Sigmoid colon (tissue), 7 donors: ENCODE measurements around the gene SDR39U1. TPM values are rescaled to one million over a fixed set of nuclear protein-coding genes. Genes with fewer than 3 reads are reported as not detected.

Source experiments
- DNase-seq: peaks from one replicate; pipeline ENCODE4 v3.0.0-alpha.2; 2019
- H3K27ac ChIP-seq, 4 donors: fragments of 200-600 bp; sonication (generic); one replicate each; pipeline ENCODE4 v1.5.1; 2016 to 2019; ENCODE audit warnings: mild to moderate bottlenecking in 1 of 4
- H3K27me3 ChIP-seq, 3 donors: fragments of 200-600 bp; sonication (generic); one replicate each; pipeline ENCODE4 v1.5.1; 2019; ENCODE audit warnings: mild to moderate bottlenecking in 1 of 3
- H3K36me3 ChIP-seq, 4 donors: fragments of 200-600 bp; sonication (generic); one replicate each; pipeline ENCODE4 v1.5.1; 2016 to 2019
- H3K4me1 ChIP-seq, 4 donors: fragments of 200-600 bp; sonication (generic); one replicate each; pipeline ENCODE4 v1.5.1; 2017 to 2019
- H3K4me3 ChIP-seq, 4 donors: fragments of 200-600 bp; sonication (generic); one replicate each; pipeline ENCODE4 v1.5.1; 2017 to 2019; ENCODE audit warnings: mild to moderate bottlenecking in 2 of 4, moderate library complexity in 1 of 4
- H3K9me3 ChIP-seq, 4 donors: fragments of 200-600 bp in 3 of 4; sonication (generic) in 3 of 4; one replicate each; pipeline versions ENCODE4 v1.5.1 to v1.6.1; 2013 to 2019
- EP300 ChIP-seq, 4 donors: sonication (generic); formaldehyde crosslinking; IDR thresholded peaks; one replicate each; pipeline ENCODE4 v1.6.1; 2017; ENCODE audit warnings: antibody characterized with exemption in 4 of 4
- POLR2A ChIP-seq, 2 donors: fragments of 450-650 bp; IDR thresholded peaks; one replicate each; pipeline ENCODE4 v1.6.1; 2016; ENCODE audit warnings: antibody characterized with exemption in 2 of 2, mild to moderate bottlenecking in 2 of 2, moderate library complexity in 2 of 2
- POLR2AphosphoS5 ChIP-seq, 4 donors: sonication (generic); formaldehyde crosslinking; IDR thresholded peaks; one replicate each; pipeline ENCODE4 v1.6.1; 2017; ENCODE audit warnings: antibody characterized with exemption in 4 of 4
- WGBS, 2 donors: extraction: QIAGEN DNeasy Blood & Tissue Kit; methylation state at CpG; one replicate each; pipeline ENCODE4 v1.1.7; 2013; 5-methylcytosine and 5-hydroxymethylcytosine counted together
- intact Hi-C: fragments of 100-400 bp; cut with DNase I; formaldehyde crosslinking; loops from one replicate; pipeline ENCODE4 v1.15.1; 2023
- polyA plus RNA-seq, 3 donors: library from polyadenylated mRNA; stranded (reverse); fragments of 200-250 nt; gene quantifications; one replicate each; pipeline ENCODE4 v1.2.3, GENCODE V29; 2013
- total RNA-seq, 4 donors: library from RNA; depleted of rRNA; stranded (reverse); fragments of >200 nt; gene quantifications; one replicate each; pipeline ENCODE4 v1.1.0, GENCODE V29; 2016
- TF ChIP-seq, protein P1 (sequence below), 4 experiments: fragments of 450-650 bp in 3 of 4; fragments of 200-600 bp in 1 of 4; IDR thresholded peaks; one replicate each; pipeline ENCODE4 v1.5.1; 2016 to 2019; ENCODE audit warnings: antibody characterized with exemption in 4 of 4, mild to moderate bottlenecking in 3 of 4, moderate library complexity in 2 of 4
- donor health status: healthy with polysubstance abuse.
- donor health status: Bipolar disorder and iron deficiency.
- donor health status: healthy.

The SDR39U1 gene
- total and polyA plus RNA-seq, 7 donors = 30.3 to 57.3 (median 35.4) TPM

GRCh38 chr14:24435192-24435810 is 7.3 kb downstream of the SDR39U1 start:
- TF ChIP-seq EP300 (IDR thresholded peaks at IDR 0.05) (no peak), POLR2AphosphoS5 (IDR thresholded peaks at IDR 0.05) (no peak), POLR2A (IDR thresholded peaks at IDR 0.05) (no peak)
- TF ChIP-seq, protein P1, sequence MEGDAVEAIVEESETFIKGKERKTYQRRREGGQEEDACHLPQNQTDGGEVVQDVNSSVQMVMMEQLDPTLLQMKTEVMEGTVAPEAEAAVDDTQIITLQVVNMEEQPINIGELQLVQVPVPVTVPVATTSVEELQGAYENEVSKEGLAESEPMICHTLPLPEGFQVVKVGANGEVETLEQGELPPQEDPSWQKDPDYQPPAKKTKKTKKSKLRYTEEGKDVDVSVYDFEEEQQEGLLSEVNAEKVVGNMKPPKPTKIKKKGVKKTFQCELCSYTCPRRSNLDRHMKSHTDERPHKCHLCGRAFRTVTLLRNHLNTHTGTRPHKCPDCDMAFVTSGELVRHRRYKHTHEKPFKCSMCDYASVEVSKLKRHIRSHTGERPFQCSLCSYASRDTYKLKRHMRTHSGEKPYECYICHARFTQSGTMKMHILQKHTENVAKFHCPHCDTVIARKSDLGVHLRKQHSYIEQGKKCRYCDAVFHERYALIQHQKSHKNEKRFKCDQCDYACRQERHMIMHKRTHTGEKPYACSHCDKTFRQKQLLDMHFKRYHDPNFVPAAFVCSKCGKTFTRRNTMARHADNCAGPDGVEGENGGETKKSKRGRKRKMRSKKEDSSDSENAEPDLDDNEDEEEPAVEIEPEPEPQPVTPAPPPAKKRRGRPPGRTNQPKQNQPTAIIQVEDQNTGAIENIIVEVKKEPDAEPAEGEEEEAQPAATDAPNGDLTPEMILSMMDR (IDR thresholded peaks at IDR 0.05) = no peak
- Histone ChIP-seq H3K4me3 (no peak overlapping the region), H3K27ac (peak overlapping the region in 1 of 4 donors; percentile 66), H3K4me1 (peaks cover 0 to 52% (median 46%) of the 10 kb centered on the region in 4 donors), H3K36me3 (peaks cover 17 to 81% (median 41%) of the 10 kb centered on the region in 4 donors), H3K27me3 (no peaks in the 10 kb centered on the region), H3K9me3 (no peaks in the 10 kb centered on the region)
- DNase-seq = no peak
- intact Hi-C loops = loop anchor here (10.0 kb wide), 2 partner anchors 290 to 1590 kb away; partner anchors contain the start of genes EMC9, PSME2 and RNF31
- WGBS, 2 donors = 81 to 89% methylated on average over 2 of the region's 2 CpGs

GRCh38 chr14:24434676-24435075 is 7.9 kb downstream of the SDR39U1 start:
- no peak for DNase-seq
- no peak overlapping the region for H3K4me3 ChIP-seq
- H3K4me1 ChIP-seq = peaks cover 0 to 46% (median 42%) of the 10 kb centered on the region in 4 donors
- no peak for TF ChIP-seq POLR2AphosphoS5 (IDR thresholded peaks at IDR 0.05)
- no peak for TF ChIP-seq EP300 (IDR thresholded peaks at IDR 0.05)
- TF ChIP-seq POLR2A (IDR thresholded peaks at IDR 0.05) = no peak
- TF ChIP-seq, protein P1 (IDR thresholded peaks at IDR 0.05) = no peak
- no peaks in the 10 kb centered on the region for H3K9me3 ChIP-seq
- intact Hi-C loops = loop anchor here (10.0 kb wide), 2 partner anchors 290 to 1590 kb away; partner anchors contain the start of genes EMC9, PSME2 and RNF31
- H3K27ac ChIP-seq = peak overlapping the region in 1 of 4 donors; percentile 24
- peaks cover 17 to 75% (median 35%) of the 10 kb centered on the region in 4 donors for H3K36me3 ChIP-seq
- H3K27me3 ChIP-seq = no peaks in the 10 kb centered on the region
- WGBS, 2 donors = 84 to 89% methylated on average over 3 of the region's 3 CpGs

GRCh38 chr14:24434036-24434435 is 8.5 kb downstream of the SDR39U1 start:
- peaks cover 0 to 52% (median 47%) of the 10 kb centered on the region in 4 donors for H3K4me1 ChIP-seq
- no peak overlapping the region for H3K4me3 ChIP-seq
- no peak for DNase-seq
- H3K27ac ChIP-seq = no peak overlapping the region
- no peaks in the 10 kb centered on the region for H3K27me3 ChIP-seq
- intact Hi-C loops = loop anchor here (10.0 kb wide), 2 partner anchors 289 to 1589 kb away; partner anchors contain the start of genes EMC9, PSME2 and RNF31
- 90 to 91% methylated on average over 7 of the region's 7 CpGs for WGBS, 2 donors
- no peak for TF ChIP-seq POLR2AphosphoS5 (IDR thresholded peaks at IDR 0.05)
- TF ChIP-seq POLR2A (IDR thresholded peaks at IDR 0.05) = no peak
- TF ChIP-seq, protein P1 (IDR thresholded peaks at IDR 0.05) = no peak
- H3K9me3 ChIP-seq = no peaks in the 10 kb centered on the region
- H3K36me3 ChIP-seq = peaks cover 17 to 69% (median 34%) of the 10 kb centered on the region in 4 donors

DNA sequence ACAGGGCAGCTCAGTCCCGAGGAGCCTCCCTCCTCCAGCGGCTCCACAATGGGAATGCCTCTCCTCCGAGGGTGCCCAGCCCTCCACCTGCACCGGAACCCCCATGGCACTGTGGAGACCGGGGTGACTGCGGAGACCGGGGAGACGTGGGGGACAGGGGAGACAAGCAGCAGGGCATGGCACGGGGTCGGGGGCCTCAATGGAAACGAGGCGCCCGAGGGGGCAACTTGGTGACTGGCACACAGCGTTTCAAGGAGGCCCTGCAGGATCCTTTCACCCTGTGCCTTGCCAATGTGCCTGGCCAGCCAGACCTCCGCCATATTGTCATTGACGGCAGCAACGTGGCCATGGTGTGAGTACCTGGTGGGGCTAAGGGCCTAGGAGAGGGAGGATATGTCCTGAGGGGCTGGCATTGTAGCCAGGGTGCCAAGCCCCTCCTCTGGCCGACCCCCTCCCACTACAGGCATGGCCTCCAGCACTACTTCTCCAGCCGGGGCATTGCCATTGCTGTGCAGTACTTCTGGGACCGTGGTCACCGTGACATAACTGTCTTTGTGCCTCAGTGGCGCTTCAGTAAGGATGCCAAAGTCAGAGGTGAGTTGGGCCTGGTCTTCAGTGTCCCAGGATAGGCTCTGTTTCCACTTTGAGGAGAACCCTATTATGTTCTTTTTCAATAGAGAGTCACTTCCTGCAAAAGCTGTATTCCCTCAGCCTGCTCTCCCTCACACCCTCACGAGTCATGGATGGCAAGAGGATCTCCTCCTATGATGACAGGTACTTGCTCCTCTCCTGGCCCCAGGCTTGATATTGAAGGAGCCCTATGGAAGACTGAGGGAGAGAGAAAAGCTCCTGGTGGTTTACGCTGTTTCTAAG is 10.1 kb downstream of the SDR39U1 start:
- Histone ChIP-seq H3K27me3 (no peaks in the 10 kb centered on the region), H3K36me3 (peaks cover 6 to 53% (median 27%) of the 10 kb centered on the region in 4 donors), H3K4me3 (peak overlapping the region in 2 of 4 donors; percentile 75 to 87), H3K9me3 (no peaks in the 10 kb centered on the region), H3K4me1 (peaks cover 0 to 54% (median 49%) of the 10 kb centered on the region in 4 donors), H3K27ac (peak overlapping the region in 3 of 4 donors; percentile 95 to 96 (median 95))
- WGBS, 2 donors = 83 to 87% methylated on average over 24 of the region's 24 CpGs
- TF ChIP-seq, protein P1 (IDR thresholded peaks at IDR 0.05) = no peak
- TF ChIP-seq EP300 (IDR thresholded peaks at IDR 0.05) = no peak
- no peak for TF ChIP-seq POLR2A (IDR thresholded peaks at IDR 0.05)
- no peak for TF ChIP-seq POLR2AphosphoS5 (IDR thresholded peaks at IDR 0.05)
- DNase-seq = peak; percentile 66
- intact Hi-C loops = loop anchor here (1.0 to 10.0 kb wide), 3 partner anchors 99 to 1588 kb away; partner anchors contain the start of genes EMC9, PSME2 and RNF31
